Measurements from ENCODE around the gene MR1.

GRCh38 chr1:181090641-181091126 is 56.9 kb downstream of the MR1 start:
- TF ChIP-seq POLR2A (IDR thresholded peaks at IDR 0.05; ENCODE audit: low read length): no peak
- no peak for TF ChIP-seq GATA1 (IDR thresholded peaks at IDR 0.05; ENCODE audit: low read depth, low read length)

Measured in erythroblast (primary cell).